PC-9 (cell line): ENCODE measurements around the gene EPHA1.

Experiments
- CTCF ChIP-seq: fragments of 200-600 bp; sonication (generic); conservative IDR thresholded peaks from 2 replicates; pipeline ENCODE4 v1.6.1; 2017; ENCODE audit warnings: mixed run types, antibody characterized with exemption, mild to moderate bottlenecking, moderate library complexity
- EZH2 ChIP-seq: fragments of 200-600 bp; sonication (generic); IDR thresholded peaks from 2 replicates; pipeline ENCODE4 v1.8.0; 2017; ENCODE audit warnings: antibody characterized with exemption, low read depth

GRCh38 chr7:143447466-143447865 lies 38.8 kb upstream of the EPHA1 start:
- TF ChIP-seq CTCF (no peak), EZH2 (no peak)
